Breast epithelium (tissue), 4 donors: ENCODE measurements around the gene DIRAS3. TPM values are rescaled to one million over a fixed set of nuclear protein-coding genes. Genes with fewer than 3 reads are reported as not detected.
"Not testable (repeated sequence)": the region's sequence is repeated elsewhere in the genome, so short reads cannot be mapped to it uniquely, and the experiment has no call there.

Experiments used
- DNase-seq, 2 donors: peaks; one replicate each; pipeline ENCODE4 v3.0.0-alpha.2; 2019; ENCODE audit warnings: low spot score in 2 of 2
- H3K27ac ChIP-seq, 2 donors: fragments of 200-600 bp; sonication (generic) in 1 of 2; one replicate each; pipeline ENCODE4 v1.5.1; 2016 to 2019; ENCODE audit warnings: mild to moderate bottlenecking in 1 of 2
- H3K27me3 ChIP-seq, 2 donors: fragments of 200-600 bp; sonication (generic) in 1 of 2; one replicate each; pipeline versions ENCODE4 v1.5.1 to v1.6.0; 2017 to 2019; ENCODE audit warnings: control low read depth in 1 of 2, mild to moderate bottlenecking in 1 of 2
- H3K36me3 ChIP-seq: fragments of 200-600 bp; one replicate; pipeline ENCODE4 v1.5.1; 2019
- H3K4me1 ChIP-seq, 2 donors: fragments of 200-600 bp; sonication (generic); one replicate each; pipeline ENCODE4 v1.5.1; 2016 to 2019; ENCODE audit warnings: control low read depth in 1 of 2
- H3K4me3 ChIP-seq, 3 donors: fragments of 200-600 bp; sonication (generic); 1 replicate in 2 of 3; 2 replicates in 1 of 3; pipeline ENCODE4 v1.5.1; 2016 to 2019; ENCODE audit warnings: mild to moderate bottlenecking in 3 of 3, moderate library complexity in 2 of 3
- H3K9me3 ChIP-seq, 2 donors: fragments of 200-600 bp; sonication (generic) in 1 of 2; one replicate each; pipeline ENCODE4 v1.5.1; 2016 to 2019; ENCODE audit warnings: control low read depth in 1 of 2
- CTCF ChIP-seq, 3 donors: fragments of 450-650 bp; IDR thresholded peaks; one replicate each; pipeline ENCODE4 v1.5.1; 2016 to 2017; ENCODE audit warnings: antibody characterized with exemption in 3 of 3, mild to moderate bottlenecking in 3 of 3, moderate library complexity in 3 of 3
- POLR2A ChIP-seq: fragments of 450-650 bp; IDR thresholded peaks from one replicate; pipeline ENCODE4 v1.6.1; 2016; ENCODE audit warnings: antibody characterized with exemption, mild to moderate bottlenecking, moderate library complexity
- POLR2AphosphoS5 ChIP-seq, 3 donors: sonication (generic); formaldehyde crosslinking; IDR thresholded peaks; one replicate each; pipeline ENCODE4 v1.6.1; 2017; ENCODE audit warnings: antibody characterized with exemption in 3 of 3
- intact Hi-C: fragments of 100-400 bp; cut with DNase I; formaldehyde crosslinking; loops from one replicate; pipeline ENCODE4 v1.15.1; 2023; ENCODE audit warnings: low total_unique reads
- total RNA-seq, 3 donors: library from RNA; depleted of rRNA; stranded (reverse); fragments of >200 nt; gene quantifications; one replicate each; pipeline ENCODE4 v1.1.0, GENCODE V29; 2016

The DIRAS3 gene
- total RNA-seq, 3 donors from 2014 or later: 0.96 to 14.4 (median 12.9) TPM

- no peak overlapping the region for H3K27ac ChIP-seq
- intact Hi-C loops: no loop called here
- no peaks in the 10 kb centered on the region for H3K4me1 ChIP-seq
- no peak overlapping the region for H3K4me3 ChIP-seq
- H3K9me3 ChIP-seq: no peaks in the 10 kb centered on the region
- TF ChIP-seq CTCF (IDR thresholded peaks at IDR 0.05): no peak
- TF ChIP-seq POLR2A: no peak
- TF ChIP-seq POLR2AphosphoS5 (IDR thresholded peaks at IDR 0.05): no peak
- H3K36me3 ChIP-seq: no peaks in the 10 kb centered on the region
- DNase-seq: no peak
- H3K27me3 ChIP-seq: no peaks in the 10 kb centered on the region
Observed at GRCh38 chr1:68081775-68082283, 31.4 kb upstream of the DIRAS3 start.

GRCh38 chr1:68078647-68079046 is 28.2 kb upstream of the DIRAS3 start:
- no peaks in the 10 kb centered on the region for H3K4me1 ChIP-seq
- DNase-seq: no peak
- no peak overlapping the region for H3K4me3 ChIP-seq
- no peaks in the 10 kb centered on the region for H3K9me3 ChIP-seq
- H3K27me3 ChIP-seq: no peaks in the 10 kb centered on the region
- TF ChIP-seq POLR2A (no peak), POLR2AphosphoS5 (IDR thresholded peaks at IDR 0.05) (no peak), CTCF (IDR thresholded peaks at IDR 0.05) (no peak)
- H3K36me3 ChIP-seq: no peaks in the 10 kb centered on the region
- no peak overlapping the region for H3K27ac ChIP-seq
- intact Hi-C loops: no loop called here

GRCh38 chr1:68074472-68074871 is 24.0 kb upstream of the DIRAS3 start:
- TF ChIP-seq POLR2AphosphoS5 (IDR thresholded peaks at IDR 0.05) (no peak), CTCF (IDR thresholded peaks at IDR 0.05) (no peak), POLR2A (no peak)

GRCh38 chr1:68065766-68066165 is 15.3 kb upstream of the DIRAS3 start:
- TF ChIP-seq CTCF (IDR thresholded peaks at IDR 0.05) (no peak), POLR2A (no peak), POLR2AphosphoS5 (IDR thresholded peaks at IDR 0.05) (no peak)
- no peaks in the 10 kb centered on the region for H3K27me3 ChIP-seq
- no peak overlapping the region for H3K4me3 ChIP-seq
- H3K9me3 ChIP-seq: peaks cover 0 to 7% of the 10 kb centered on the region in 2 donors
- no peak for DNase-seq
- H3K4me1 ChIP-seq: no peaks in the 10 kb centered on the region
- intact Hi-C loops: loop anchor here (1.0 kb wide), 1 partner anchor 17 kb away; no protein-coding TSS in a partner anchor
- no peak overlapping the region for H3K27ac ChIP-seq
- no peaks in the 10 kb centered on the region for H3K36me3 ChIP-seq

More at GRCh38 chr1:68074472-68074871, 24.0 kb upstream of the DIRAS3 start:
- Histone ChIP-seq H3K4me3 (no peak overlapping the region), H3K9me3 (no peaks in the 10 kb centered on the region), H3K27ac (no peak overlapping the region), H3K4me1 (no peaks in the 10 kb centered on the region), H3K36me3 (no peaks in the 10 kb centered on the region), H3K27me3 (no peaks in the 10 kb centered on the region)
- no peak for DNase-seq
- intact Hi-C loops: no loop called here

GRCh38 chr1:68058053-68058452 is 7.6 kb upstream of the DIRAS3 start:
- DNase-seq, H3K36me3 ChIP-seq, H3K27ac ChIP-seq, H3K27me3 ChIP-seq, H3K4me3 ChIP-seq, intact Hi-C loops, H3K4me1 ChIP-seq: not testable (repeated sequence)
- H3K9me3 ChIP-seq: peaks cover 0 to 11% of the 10 kb centered on the region in 2 donors

- no peak overlapping the region for H3K4me3 ChIP-seq
- H3K27me3 ChIP-seq: no peaks in the 10 kb centered on the region
- intact Hi-C loops: no loop called here
- H3K9me3 ChIP-seq: peaks cover 0 to 6% of the 10 kb centered on the region in 2 donors
- no peak overlapping the region for H3K27ac ChIP-seq
- no peak for DNase-seq
- no peaks in the 10 kb centered on the region for H3K4me1 ChIP-seq
- H3K36me3 ChIP-seq: no peaks in the 10 kb centered on the region
- TF ChIP-seq POLR2AphosphoS5 (IDR thresholded peaks at IDR 0.05): no peak
- no peak for TF ChIP-seq POLR2A
- no peak for TF ChIP-seq CTCF (IDR thresholded peaks at IDR 0.05)
Observed at GRCh38 chr1:68057564-68057963, 7.1 kb upstream of the DIRAS3 start.
